T-cell (primary cell): ENCODE results near the gene EMP1. TPM values are rescaled to one million over a fixed set of nuclear protein-coding genes. Genes with fewer than 3 reads are reported as not detected.

Experiments used
- ATAC-seq, 4 experiments: fragments of 200-7000 bp in 3 of 4; fragments of 150-1000 bp in 1 of 4; cut with Tn5 transposase; replicated peaks in 1 of 4; 1 replicate in 3 of 4; 2 replicates in 1 of 4; pipeline ENCODE4 v1.10.0; 2021; ENCODE audit warnings: moderate library complexity in 3 of 4, mild to moderate bottlenecking in 2 of 4, moderate number of reproducible peaks in 1 of 4
- CTCF ChIA-PET, 2 donors: fragments of 300-600 bp; sonication (Branson Sonifier 250); formaldehyde crosslinking; loops; one replicate each; lab custom pipeline; 2022; ENCODE audit warnings: antibody characterized with exemption in 2 of 2; lab: Charles Lee
- POLR2A ChIA-PET, 2 donors: fragments of 300-600 bp; sonication (Branson Sonifier 250); formaldehyde crosslinking; loops; one replicate each; lab custom pipeline; 2022; ENCODE audit warnings: antibody characterized with exemption in 2 of 2; lab: Charles Lee
- DNase-seq, 35 experiments: peaks; one replicate each; pipeline versions ENCODE4 v3.0.0 to v3.0.0-alpha.2; 2013 to 2023
- H3K27ac ChIP-seq: one replicate; pipeline ENCODE4 v1.5.1; 2013; ENCODE audit warnings: low read length
- H3K27me3 ChIP-seq, 2 experiments: replicated peaks in 1 of 2; 1 replicate in 1 of 2; 2 replicates in 1 of 2; pipeline versions ENCODE4 v1.6.1 to v1.7.0; 2013; ENCODE audit warnings: low read length in 1 of 2, mixed read lengths in 1 of 2; ENCODE audit not compliant: control insufficient read depth in 2 of 2, insufficient read depth in 2 of 2; ENCODE audit errors: extremely low read depth in 1 of 2
- H3K36me3 ChIP-seq, 2 donors: 1 replicate in 1 of 2; 2 replicates in 1 of 2; pipeline versions ENCODE4 v1.6.1 to v1.7.0; 2013; ENCODE audit warnings: low read length in 1 of 2; ENCODE audit not compliant: control insufficient read depth in 2 of 2, insufficient read depth in 1 of 2; ENCODE audit errors: extremely low read depth in 1 of 2
- H3K4me1 ChIP-seq, 2 experiments: 1 replicate in 1 of 2; 2 replicates in 1 of 2; pipeline versions ENCODE4 v1.6.1 to v1.7.0; 2013; ENCODE audit warnings: low read length in 2 of 2, mixed read lengths in 1 of 2; ENCODE audit not compliant: insufficient read depth in 2 of 2, control insufficient read depth in 1 of 2; ENCODE audit errors: extremely low read depth in 1 of 2
- H3K4me3 ChIP-seq, 2 donors: 1 replicate in 1 of 2; 2 replicates in 1 of 2; pipeline versions ENCODE4 v1.5.1 to v1.7.0; 2013; ENCODE audit warnings: mild to moderate bottlenecking in 2 of 2, low read length in 1 of 2, moderate library complexity in 1 of 2; ENCODE audit not compliant: control insufficient read depth in 1 of 2; ENCODE audit errors: extremely low read depth in 1 of 2
- H3K9me3 ChIP-seq: 2 replicates; pipeline ENCODE4 v1.7.0; 2013
- H3K27ac Mint-ChIP-seq, 2 donors: one replicate each; pipeline ENCODE4 v1.8.0; 2020 to 2021; ENCODE audit warnings: mild to moderate bottlenecking in 2 of 2, mixed read lengths in 2 of 2
- H3K27me3 Mint-ChIP-seq, 2 donors: one replicate each; pipeline ENCODE4 v1.8.0; 2021 to 2022; ENCODE audit warnings: mixed read lengths in 2 of 2
- H3K36me3 Mint-ChIP-seq: one replicate; pipeline ENCODE4 v1.8.0; 2021; ENCODE audit warnings: mixed read lengths
- H3K4me1 Mint-ChIP-seq, 3 donors: one replicate each; pipeline ENCODE4 v1.8.0; 2020 to 2022; ENCODE audit warnings: mixed read lengths in 3 of 3, mild to moderate bottlenecking in 1 of 3
- H3K4me3 Mint-ChIP-seq, 3 donors: one replicate each; pipeline ENCODE4 v1.8.0; 2020 to 2022; ENCODE audit warnings: mild to moderate bottlenecking in 3 of 3, mixed read lengths in 3 of 3, moderate library complexity in 3 of 3
- H3K9me3 Mint-ChIP-seq, 3 donors: one replicate each; pipeline ENCODE4 v1.8.0; 2020 to 2022; ENCODE audit warnings: mixed read lengths in 3 of 3
- WGBS: methylation state at CpG from one replicate; pipeline ENCODE4 v1.1.5; 2013; ENCODE audit warnings: missing lambda C conversion rate; ENCODE audit not compliant: insufficient coverage; 5-methylcytosine and 5-hydroxymethylcytosine counted together
- total RNA-seq, 35 experiments: library from RNA in 6 of 35; stranded (reverse) in 6 of 35; fragments of 120-200 nt in 1 of 35; gene quantifications; one replicate each; pipeline versions ENCODE4 v1.2.1 to v1.2.4 and lab custom pipeline; 2013 to 2026

The EMP1 gene
- total RNA-seq, 5 donors from 2014 or later (not counting 1 experiment from before 2014, with no cell fraction given): 1.4 to 5.4 (median 2.8) TPM

DNA sequence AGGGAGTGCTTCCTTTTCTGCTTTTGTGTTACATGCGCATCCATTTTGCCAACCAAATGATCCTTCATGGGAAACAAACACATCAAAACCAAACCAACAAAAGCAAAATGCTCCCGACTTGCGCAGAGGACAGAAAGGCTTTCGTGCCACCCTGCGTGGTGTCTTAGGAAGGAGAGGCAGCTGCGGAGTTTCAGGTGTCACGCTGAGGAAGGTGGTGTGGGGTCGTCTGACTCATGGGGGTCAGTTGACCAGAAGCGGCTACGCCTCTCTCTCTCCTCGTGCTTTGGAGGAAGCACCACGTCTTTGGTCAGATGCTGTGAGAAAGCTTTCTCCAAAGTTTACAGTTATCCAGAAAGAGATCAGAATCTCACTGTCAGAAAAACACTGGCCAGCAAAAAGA is 7.9 kb downstream of the EMP1 start:
- CTCF ChIA-PET: interaction anchor here in 1 of 2 donors (0.7 kb wide), 1 partner anchor 56 kb away, joined by 3 read pairs; no protein-coding TSS in a partner anchor
- no peaks in the 10 kb centered on the region for H3K36me3 ChIP-seq
- H3K36me3 Mint-ChIP-seq: no peaks in the 10 kb centered on the region
- peaks cover 2 to 7% of the 10 kb centered on the region in 2 donors for H3K27me3 Mint-ChIP-seq
- ATAC-seq (no peak), DNase-seq (no peak)
- no peaks in the 10 kb centered on the region for H3K9me3 ChIP-seq
- POLR2A ChIA-PET: no interaction called here
- H3K4me3 Mint-ChIP-seq: no peak overlapping the region
- 93% methylated on average over 9 of the region's 12 CpGs for WGBS
- H3K4me1 ChIP-seq: peaks cover 0 to 6% of the 10 kb centered on the region in 2 experiments
- peaks cover 0 to 17% (median 14%) of the 10 kb centered on the region in 3 donors for H3K4me1 Mint-ChIP-seq
- H3K9me3 Mint-ChIP-seq: no peaks in the 10 kb centered on the region
- H3K27ac ChIP-seq: no peak overlapping the region
- peaks cover 0 to 2% of the 10 kb centered on the region in 2 experiments for H3K27me3 ChIP-seq
- no peak overlapping the region for H3K27ac Mint-ChIP-seq
- no peak overlapping the region for H3K4me3 ChIP-seq

DNA sequence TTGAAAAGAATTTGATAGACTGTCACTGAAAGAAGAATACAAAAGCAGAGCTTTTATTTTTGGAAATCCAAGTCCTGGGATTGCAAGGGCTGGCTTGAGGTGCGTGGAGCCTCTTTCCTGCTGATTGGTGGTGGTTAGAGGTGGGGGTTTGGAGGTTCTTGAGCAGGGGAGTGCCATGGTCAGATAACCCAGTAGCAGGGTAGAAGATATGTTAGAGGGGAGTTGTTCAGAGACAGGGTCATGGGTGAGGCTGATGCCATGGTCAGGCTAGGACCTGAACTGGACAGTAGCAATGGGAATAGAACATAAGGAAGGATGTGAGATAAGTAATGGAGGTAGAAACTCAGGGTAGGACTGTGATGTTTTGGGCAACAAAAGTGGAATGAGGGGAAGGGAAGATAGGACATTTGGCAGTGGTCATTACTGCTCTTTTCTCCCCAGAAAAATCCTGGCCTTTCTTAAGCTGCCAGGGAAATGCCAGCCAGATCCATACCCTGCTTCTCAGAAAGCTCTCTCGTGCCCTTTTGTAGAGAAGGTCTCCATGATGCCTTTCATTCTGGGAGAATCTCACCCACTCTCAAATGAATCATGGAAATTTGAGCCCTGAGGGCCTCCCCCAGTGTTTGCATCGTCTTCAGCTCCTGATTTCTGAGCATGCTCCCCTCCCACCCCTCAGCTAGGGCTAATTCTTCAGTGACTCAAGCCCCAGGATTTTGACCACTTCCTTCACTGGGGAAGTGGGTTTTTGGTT is 9.5 kb downstream of the EMP1 start:
- H3K9me3 ChIP-seq: no peaks in the 10 kb centered on the region
- Mint-ChIP-seq H3K4me1 (peaks cover 0 to 17% (median 11%) of the 10 kb centered on the region in 3 donors), H3K4me3 (no peak overlapping the region), H3K9me3 (no peaks in the 10 kb centered on the region), H3K27me3 (peaks cover 2 to 7% of the 10 kb centered on the region in 2 donors), H3K36me3 (no peaks in the 10 kb centered on the region), H3K27ac (peak overlapping the region; percentile 4 to 33)
- WGBS: 44% methylated on average over 3 of the region's 3 CpGs
- peaks cover 0 to 6% of the 10 kb centered on the region in 2 experiments for H3K4me1 ChIP-seq
- ChIA-PET CTCF (interaction anchor here in 1 of 2 donors (0.6 kb wide), 1 partner anchor 194 kb away, joined by 5 read pairs; no protein-coding TSS in a partner anchor), POLR2A (no interaction called here)
- peaks cover 0 to 2% of the 10 kb centered on the region in 2 experiments for H3K27me3 ChIP-seq
- peak in 1 of 4 experiments; percentile 42 for ATAC-seq
- H3K27ac ChIP-seq: no peak overlapping the region
- no peaks in the 10 kb centered on the region for H3K36me3 ChIP-seq
- H3K4me3 ChIP-seq: no peak overlapping the region
- no peak for DNase-seq

DNA sequence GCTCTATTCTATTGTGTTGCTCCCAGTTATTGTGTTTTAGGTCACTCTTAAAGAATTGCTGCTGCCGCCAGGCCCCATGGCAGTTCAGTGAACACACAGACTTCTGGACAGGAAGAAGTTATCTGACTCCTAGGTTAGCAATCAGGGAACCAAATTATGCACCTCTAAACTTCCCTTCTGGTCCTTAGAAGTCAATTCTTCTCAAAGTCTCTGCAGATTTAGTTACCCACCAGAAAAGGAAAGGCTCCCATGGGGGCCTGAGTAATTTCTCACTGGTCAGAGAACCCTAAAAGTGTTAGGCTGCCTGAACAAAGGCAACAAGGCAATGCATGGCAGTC is 10.0 kb downstream of the EMP1 start:
- Histone ChIP-seq H3K27ac (no peak overlapping the region), H3K9me3 (no peaks in the 10 kb centered on the region), H3K27me3 (peaks cover 0 to 2% of the 10 kb centered on the region in 2 experiments), H3K4me3 (no peak overlapping the region), H3K36me3 (no peaks in the 10 kb centered on the region), H3K4me1 (peaks cover 0 to 6% of the 10 kb centered on the region in 2 experiments)
- Mint-ChIP-seq H3K36me3 (no peaks in the 10 kb centered on the region), H3K27ac (peak overlapping the region; percentile 4 to 16), H3K4me1 (peaks cover 2 to 18% (median 12%) of the 10 kb centered on the region in 3 donors), H3K27me3 (peaks cover 2 to 7% of the 10 kb centered on the region in 2 donors), H3K4me3 (no peak overlapping the region), H3K9me3 (no peaks in the 10 kb centered on the region)
- CTCF ChIA-PET: no interaction called here
- DNase-seq (no peak), ATAC-seq (no peak)
- WGBS: 83% methylated on average over 1 of the region's 1 CpG
- POLR2A ChIA-PET: no interaction called here

DNA sequence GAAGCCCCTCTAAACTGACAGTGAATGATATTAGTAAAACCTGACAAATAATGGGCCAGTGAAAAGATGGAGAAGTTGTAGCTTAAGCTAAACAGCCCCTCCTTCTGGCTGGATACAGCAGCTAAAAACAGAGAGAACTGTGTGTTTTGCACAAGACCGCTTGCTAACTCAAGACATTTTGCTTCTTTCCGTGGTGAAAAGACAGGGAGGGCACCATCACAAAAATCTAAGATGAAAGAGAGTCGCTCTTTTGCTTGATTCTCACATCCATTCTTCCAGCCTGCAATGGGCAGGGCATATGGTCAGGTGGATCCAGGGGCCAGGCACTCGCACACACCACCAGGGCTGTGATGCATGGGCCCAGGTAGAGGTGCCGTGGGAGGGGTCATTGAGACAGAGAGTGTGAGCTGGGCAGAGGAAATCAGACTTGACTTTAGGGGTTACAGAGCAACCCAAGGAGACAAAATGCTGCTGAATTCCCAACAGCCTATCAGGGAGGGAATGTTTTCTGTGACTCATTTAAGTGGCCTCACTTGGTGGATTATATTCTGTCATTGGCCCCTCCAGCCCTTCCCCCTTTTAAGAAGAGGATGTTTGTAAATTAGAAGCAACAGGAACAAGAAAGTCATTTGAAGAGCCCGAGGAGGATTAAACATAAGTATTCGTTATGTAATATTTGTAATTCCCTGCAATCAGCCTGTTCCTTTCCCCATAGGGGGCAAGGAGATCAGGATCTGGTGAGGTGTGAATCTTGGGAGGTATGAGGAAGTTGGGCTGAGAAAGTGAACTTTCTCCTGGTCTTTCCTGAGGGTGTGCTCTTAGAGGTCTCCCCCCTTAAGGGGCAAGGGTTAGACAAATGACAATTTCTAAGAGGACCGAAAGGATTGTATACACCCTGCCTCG is 12.3 kb downstream of the EMP1 start:
- Histone ChIP-seq H3K4me3 (no peak overlapping the region), H3K27me3 (peaks cover 0 to 2% of the 10 kb centered on the region in 2 experiments), H3K27ac (no peak overlapping the region), H3K9me3 (no peaks in the 10 kb centered on the region), H3K4me1 (peaks cover 0 to 13% of the 10 kb centered on the region in 2 experiments), H3K36me3 (no peaks in the 10 kb centered on the region)
- Mint-ChIP-seq H3K9me3 (no peaks in the 10 kb centered on the region), H3K27me3 (peaks cover 0 to 4% of the 10 kb centered on the region in 2 donors), H3K4me3 (no peak overlapping the region), H3K36me3 (no peaks in the 10 kb centered on the region), H3K27ac (no peak overlapping the region), H3K4me1 (peaks cover 8 to 26% (median 17%) of the 10 kb centered on the region in 3 donors)
- DNase-seq: peak in 1 of 35 experiments; percentile 41
- ATAC-seq: no peak
- ChIA-PET POLR2A (interaction anchor here in 1 of 2 donors (0.7 kb wide), 1 partner anchor 13 kb away, joined by 3 read pairs; no protein-coding TSS in a partner anchor), CTCF (interaction anchor here (0.9 to 5.6 kb wide), 4 partner anchors 292 to 879 kb away, joined by 3 to 34 read pairs (median 4); no protein-coding TSS in a partner anchor)
- 100% methylated on average over 3 of the region's 9 CpGs for WGBS

DNA sequence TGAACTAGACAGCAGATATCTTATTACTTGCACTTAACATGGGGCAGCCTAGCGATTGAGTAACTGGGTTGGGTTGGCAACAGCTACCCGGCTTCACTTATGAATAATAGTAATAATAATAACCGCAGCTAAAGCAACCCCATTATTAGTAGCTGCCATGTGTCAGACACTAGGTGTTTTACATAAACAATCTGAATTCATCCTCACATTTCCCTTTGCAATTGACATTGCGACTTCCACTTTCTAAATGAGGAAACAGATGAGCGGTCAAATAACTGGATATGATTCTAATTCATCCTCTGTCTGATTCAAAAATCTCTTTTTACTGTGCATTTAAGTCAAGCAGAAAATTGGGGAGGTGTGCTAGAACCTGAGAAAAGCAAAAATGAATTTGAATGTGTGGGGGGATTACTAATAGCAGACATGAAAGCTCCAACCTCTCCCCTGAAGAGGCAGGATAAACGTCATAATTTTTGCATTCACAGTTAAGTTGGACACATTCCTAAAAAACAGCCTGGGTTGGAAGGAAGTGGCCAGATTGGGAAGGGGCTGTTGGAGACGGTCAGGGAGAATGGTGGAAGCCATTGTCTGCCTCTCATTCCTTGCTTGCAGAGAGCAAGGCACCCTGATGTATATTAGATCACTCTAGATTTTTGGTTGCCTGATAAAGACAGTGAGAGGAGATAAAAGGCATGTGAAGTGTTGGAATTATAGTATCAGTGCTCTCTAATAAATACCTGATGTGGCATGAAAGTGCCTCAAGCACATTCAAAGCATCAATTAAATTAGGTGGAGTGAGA is 13.1 kb downstream of the EMP1 start:
- 29% methylated on average over 1 of the region's 7 CpGs for WGBS
- H3K4me1 ChIP-seq: peaks cover 0 to 13% of the 10 kb centered on the region in 2 experiments
- peaks cover 8 to 26% (median 17%) of the 10 kb centered on the region in 3 donors for H3K4me1 Mint-ChIP-seq
- ChIA-PET CTCF (interaction anchor here (1.3 to 5.6 kb wide), 5 partner anchors 23 to 880 kb away, joined by 3 to 47 read pairs (median 12); no protein-coding TSS in a partner anchor), POLR2A (no interaction called here)
- no peaks in the 10 kb centered on the region for H3K9me3 ChIP-seq
- peaks cover 0 to 4% of the 10 kb centered on the region in 2 donors for H3K27me3 Mint-ChIP-seq
- peaks cover 0 to 2% of the 10 kb centered on the region in 2 experiments for H3K27me3 ChIP-seq
- ATAC-seq (no peak), DNase-seq (no peak)
- no peak overlapping the region for H3K27ac Mint-ChIP-seq
- H3K4me3 Mint-ChIP-seq: no peak overlapping the region
- H3K9me3 Mint-ChIP-seq: no peaks in the 10 kb centered on the region
- H3K4me3 ChIP-seq: no peak overlapping the region
- no peaks in the 10 kb centered on the region for H3K36me3 ChIP-seq
- H3K27ac ChIP-seq: no peak overlapping the region
- H3K36me3 Mint-ChIP-seq: no peaks in the 10 kb centered on the region
